ENCODE data around the gene SLC45A1. TPM values are rescaled to one million over a fixed set of nuclear protein-coding genes. Genes with fewer than 3 reads are reported as not detected.

SLC45A1 gene
- total RNA-seq, 1 experiment from 2014 or later = 13.8 TPM

GRCh38 chr1:8343464-8344001, 25.6 kb downstream of the SLC45A1 start:
- H3K9me3 ChIP-seq (ENCODE audit: control insufficient read depth in 1 of 2, insufficient read depth in 1 of 2, low read depth in 1 of 2, low read length in 2 of 2) = no peaks in the 10 kb centered on the region
- H4K20me1 ChIP-seq (ENCODE audit: insufficient read depth) = no peaks in the 10 kb centered on the region
- ChIA-PET CTCF (interaction anchor here (1.0 to 1.1 kb wide), 2 partner anchors 328 to 368 kb away, joined by 5 read pairs; no protein-coding TSS in a partner anchor), RAD21 (ENCODE audit: low non-redundant PET in 1 of 2, low total read pairs in 2 of 2, uncharacterized antibody in 2 of 2, unreplicated experiment in 2 of 2) (interaction anchor here in 1 of 2 experiments (1.0 kb wide), 1 partner anchor 29 kb away, joined by 4 read pairs; no protein-coding TSS in a partner anchor), POLR2A (interaction anchor here (0.6 to 1.2 kb wide), 4 partner anchors 123 to 382 kb away, joined by 3 to 5 read pairs (median 4); partner anchors contain the start of gene PARK7)
- ATAC-seq (peak; percentile 72), DNase-seq (ENCODE audit: low read depth, low spot score) (peak; percentile 46)
- peak overlapping the region; percentile 75 for H3K4me2 ChIP-seq (ENCODE audit: low read length)
- H3K9ac ChIP-seq (ENCODE audit: low read length) = peak overlapping the region; percentile 58
- no TSS peak for BruUV-seq (replicated peaks)
- intact Hi-C loops (cut with micrococcal nuclease) = no loop called here
- H2AFZ ChIP-seq (ENCODE audit: low read depth, low read length, poor library complexity, severe bottlenecking) = no peak overlapping the region
- H3K79me2 ChIP-seq (ENCODE audit: insufficient read depth, low read length) = no peaks in the 10 kb centered on the region
- H3K4me1 ChIP-seq (ENCODE audit: control insufficient read depth in 1 of 2, insufficient read depth in 2 of 2, low read length in 2 of 2) = peaks cover 14 to 31% of the 10 kb centered on the region in 2 experiments
- 0 out of 2 replicates have a peak, but pooled peaks cover 3% of the 10 kb centered on the region for H3K9me2 ChIP-seq (ENCODE audit: insufficient read depth)
- peaks cover 0 to 3% of the 10 kb centered on the region in 2 experiments; a peak in 1 of 4 replicates for H3K36me3 ChIP-seq (ENCODE audit: control insufficient read depth in 1 of 2, insufficient read depth in 2 of 2, low read length in 2 of 2)
- H3K4me3 ChIP-seq (replicated peaks in 1 of 2; ENCODE audit: low read depth in 1 of 2, low read length in 2 of 2) = peak overlapping the region; percentile 16 to 42; a peak in 3 of 4 replicates
- H3K27ac ChIP-seq (ENCODE audit: low read depth, low read length) = peak overlapping the region; percentile 53
- no peaks in the 10 kb centered on the region for H3K27me3 ChIP-seq (ENCODE audit: insufficient read depth, low read length)
- TF ChIP-seq ZFX (IDR thresholded peaks at IDR 0.05) (0 out of 2 replicates have a peak, but pooled peaks have one; percentile 15), ZBTB33 (IDR thresholded peaks at IDR 0.05; ENCODE audit: extremely low read depth, insufficient replicate concordance, low read length) (no peak), POLR2A (IDR thresholded peaks at IDR 0.05; ENCODE audit: borderline replicate concordance, extremely low read depth, insufficient read depth, insufficient read length) (no peak), CEBPB (IDR thresholded peaks at IDR 0.05; ENCODE audit: low read depth) (no peak), FOSL1 (IDR thresholded peaks at IDR 0.05; ENCODE audit: low read depth) (peak; percentile 80), RAD21 (IDR thresholded peaks at IDR 0.05; ENCODE audit: low read depth) (peak; percentile 8; the same call in 1 of the 2 replicates), CBX3 (IDR thresholded peaks at IDR 0.05; ENCODE audit: low read depth) (no peak), ZNF274 (IDR thresholded peaks at IDR 0.05; ENCODE audit: low read depth, low read length) (no peak), EZH2phosphoT487 (IDR thresholded peaks at IDR 0.05; ENCODE audit: borderline replicate concordance) (no peak), YY1 (IDR thresholded peaks at IDR 0.05; ENCODE audit: extremely low read depth, insufficient replicate concordance, low read depth, low read length) (no peak), SIN3A (IDR thresholded peaks at IDR 0.05; ENCODE audit: low read depth) (no peak), EGR1 (IDR thresholded peaks at IDR 0.05; ENCODE audit: low read depth) (no peak), SRF (IDR thresholded peaks at IDR 0.05; ENCODE audit: low read depth) (no peak), JUND (IDR thresholded peaks at IDR 0.05) (peak; percentile 69), TCF7L2 (IDR thresholded peaks at IDR 0.05; ENCODE audit: borderline replicate concordance, extremely low read depth, insufficient read depth, insufficient read length) (no peak), SP1 (IDR thresholded peaks at IDR 0.05; ENCODE audit: low read depth) (peak; percentile 56; the same call in 1 of the 2 replicates), POLR2AphosphoS5 (IDR thresholded peaks at IDR 0.05; ENCODE audit: low read depth, low read length) (peak; percentile 48; the same call in 1 of the 2 replicates)
- TF ChIP-seq, protein P1, sequence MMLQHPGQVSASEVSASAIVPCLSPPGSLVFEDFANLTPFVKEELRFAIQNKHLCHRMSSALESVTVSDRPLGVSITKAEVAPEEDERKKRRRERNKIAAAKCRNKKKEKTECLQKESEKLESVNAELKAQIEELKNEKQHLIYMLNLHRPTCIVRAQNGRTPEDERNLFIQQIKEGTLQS (IDR thresholded peaks at IDR 0.05) = no peak
- TF ChIP-seq, protein P2, sequence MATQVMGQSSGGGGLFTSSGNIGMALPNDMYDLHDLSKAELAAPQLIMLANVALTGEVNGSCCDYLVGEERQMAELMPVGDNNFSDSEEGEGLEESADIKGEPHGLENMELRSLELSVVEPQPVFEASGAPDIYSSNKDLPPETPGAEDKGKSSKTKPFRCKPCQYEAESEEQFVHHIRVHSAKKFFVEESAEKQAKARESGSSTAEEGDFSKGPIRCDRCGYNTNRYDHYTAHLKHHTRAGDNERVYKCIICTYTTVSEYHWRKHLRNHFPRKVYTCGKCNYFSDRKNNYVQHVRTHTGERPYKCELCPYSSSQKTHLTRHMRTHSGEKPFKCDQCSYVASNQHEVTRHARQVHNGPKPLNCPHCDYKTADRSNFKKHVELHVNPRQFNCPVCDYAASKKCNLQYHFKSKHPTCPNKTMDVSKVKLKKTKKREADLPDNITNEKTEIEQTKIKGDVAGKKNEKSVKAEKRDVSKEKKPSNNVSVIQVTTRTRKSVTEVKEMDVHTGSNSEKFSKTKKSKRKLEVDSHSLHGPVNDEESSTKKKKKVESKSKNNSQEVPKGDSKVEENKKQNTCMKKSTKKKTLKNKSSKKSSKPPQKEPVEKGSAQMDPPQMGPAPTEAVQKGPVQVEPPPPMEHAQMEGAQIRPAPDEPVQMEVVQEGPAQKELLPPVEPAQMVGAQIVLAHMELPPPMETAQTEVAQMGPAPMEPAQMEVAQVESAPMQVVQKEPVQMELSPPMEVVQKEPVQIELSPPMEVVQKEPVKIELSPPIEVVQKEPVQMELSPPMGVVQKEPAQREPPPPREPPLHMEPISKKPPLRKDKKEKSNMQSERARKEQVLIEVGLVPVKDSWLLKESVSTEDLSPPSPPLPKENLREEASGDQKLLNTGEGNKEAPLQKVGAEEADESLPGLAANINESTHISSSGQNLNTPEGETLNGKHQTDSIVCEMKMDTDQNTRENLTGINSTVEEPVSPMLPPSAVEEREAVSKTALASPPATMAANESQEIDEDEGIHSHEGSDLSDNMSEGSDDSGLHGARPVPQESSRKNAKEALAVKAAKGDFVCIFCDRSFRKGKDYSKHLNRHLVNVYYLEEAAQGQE (IDR thresholded peaks at IDR 0.05; ENCODE audit: low read depth) = no peak
- TF ChIP-seq, protein P3, sequence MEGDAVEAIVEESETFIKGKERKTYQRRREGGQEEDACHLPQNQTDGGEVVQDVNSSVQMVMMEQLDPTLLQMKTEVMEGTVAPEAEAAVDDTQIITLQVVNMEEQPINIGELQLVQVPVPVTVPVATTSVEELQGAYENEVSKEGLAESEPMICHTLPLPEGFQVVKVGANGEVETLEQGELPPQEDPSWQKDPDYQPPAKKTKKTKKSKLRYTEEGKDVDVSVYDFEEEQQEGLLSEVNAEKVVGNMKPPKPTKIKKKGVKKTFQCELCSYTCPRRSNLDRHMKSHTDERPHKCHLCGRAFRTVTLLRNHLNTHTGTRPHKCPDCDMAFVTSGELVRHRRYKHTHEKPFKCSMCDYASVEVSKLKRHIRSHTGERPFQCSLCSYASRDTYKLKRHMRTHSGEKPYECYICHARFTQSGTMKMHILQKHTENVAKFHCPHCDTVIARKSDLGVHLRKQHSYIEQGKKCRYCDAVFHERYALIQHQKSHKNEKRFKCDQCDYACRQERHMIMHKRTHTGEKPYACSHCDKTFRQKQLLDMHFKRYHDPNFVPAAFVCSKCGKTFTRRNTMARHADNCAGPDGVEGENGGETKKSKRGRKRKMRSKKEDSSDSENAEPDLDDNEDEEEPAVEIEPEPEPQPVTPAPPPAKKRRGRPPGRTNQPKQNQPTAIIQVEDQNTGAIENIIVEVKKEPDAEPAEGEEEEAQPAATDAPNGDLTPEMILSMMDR (IDR thresholded peaks at IDR 0.05 in 2 of 3, conservative IDR thresholded peaks at IDR 0.05 in 1 of 3; ENCODE audit: borderline replicate concordance in 1 of 3, insufficient read depth in 1 of 3, low read depth in 2 of 3, low read length in 2 of 3) = no peak

All from HCT116 (cell line).